GM13977 (cell line): Measurements from ENCODE around the gene UBE2A.

Experiments
- DNase-seq: peaks from one replicate; pipeline ENCODE4 v3.0.0; 2012; ENCODE audit warnings: low spot score
- CTCF ChIP-seq: IDR thresholded peaks from 2 replicates; pipeline ENCODE4 v1.5.1; 2012; ENCODE audit warnings: mild to moderate bottlenecking, control low read depth; ENCODE audit not compliant: insufficient read depth; ENCODE audit errors: extremely low read depth, missing control alignments
- in situ Hi-C: fragments of 300-500 bp; cut with MboI; formaldehyde crosslinking; loops from one replicate; pipeline ENCODE4 v1.12.0; 2022; ENCODE audit warnings: low sequenced_read_pairs, low pct_unique_long_range_greater_than_20kb, mixed read lengths, inconsistent platforms; ENCODE audit not compliant: unreplicated experiment

Gene UBE2A

GRCh38 chrX:119552508-119552907 lies 21.9 kb upstream of the UBE2A start:
- DNase-seq, result no peak
- in situ Hi-C loops, result no loop called here
- TF ChIP-seq CTCF, result no peak

- TF ChIP-seq CTCF, result no peak
- in situ Hi-C loops, result no loop called here
- DNase-seq, result peak; percentile 83
These were observed 9.2 kb upstream of the UBE2A start, which contains the start of gene STEEP1 for GRCh38 chrX:119565107-119565663. STEEP1 (minus strand) TSS chrX:119565409; CDS start chrX:119565355, 54 bp downstream.

GRCh38 chrX:119570351-119570835 lies 4.0 kb upstream of the UBE2A start:
- DNase-seq, result no peak
- no peak for TF ChIP-seq CTCF
- in situ Hi-C loops, result no loop called here

GRCh38 chrX:119573222-119573621 lies 1.1 kb upstream of the UBE2A start:
- no peak for TF ChIP-seq CTCF
- in situ Hi-C loops, result no loop called here
- no peak for DNase-seq

- peak; percentile 47 for DNase-seq
- in situ Hi-C loops, result no loop called here
- no peak for TF ChIP-seq CTCF
These were observed 446 bp upstream of the UBE2A start for GRCh38 chrX:119573840-119574393.

- in situ Hi-C loops, result no loop called here
- DNase-seq, result no peak
- no peak for TF ChIP-seq CTCF
These were observed 5.1 kb downstream of the UBE2A start for GRCh38 chrX:119579414-119579813.
